Measurements from ENCODE around the gene SMIM28. TPM values are rescaled to one million over a fixed set of nuclear protein-coding genes. Genes with fewer than 3 reads are reported as not detected.
A peak's percentile ranks its signal among the peaks of the same experiment; 100 is the strongest.
"Not testable (repeated sequence)": the region's sequence is repeated elsewhere in the genome, so short reads cannot be mapped to it uniquely, and the experiment has no call there.

Gene SMIM28
- total RNA-seq, 2 donors from 2014 or later = not detected

DNA sequence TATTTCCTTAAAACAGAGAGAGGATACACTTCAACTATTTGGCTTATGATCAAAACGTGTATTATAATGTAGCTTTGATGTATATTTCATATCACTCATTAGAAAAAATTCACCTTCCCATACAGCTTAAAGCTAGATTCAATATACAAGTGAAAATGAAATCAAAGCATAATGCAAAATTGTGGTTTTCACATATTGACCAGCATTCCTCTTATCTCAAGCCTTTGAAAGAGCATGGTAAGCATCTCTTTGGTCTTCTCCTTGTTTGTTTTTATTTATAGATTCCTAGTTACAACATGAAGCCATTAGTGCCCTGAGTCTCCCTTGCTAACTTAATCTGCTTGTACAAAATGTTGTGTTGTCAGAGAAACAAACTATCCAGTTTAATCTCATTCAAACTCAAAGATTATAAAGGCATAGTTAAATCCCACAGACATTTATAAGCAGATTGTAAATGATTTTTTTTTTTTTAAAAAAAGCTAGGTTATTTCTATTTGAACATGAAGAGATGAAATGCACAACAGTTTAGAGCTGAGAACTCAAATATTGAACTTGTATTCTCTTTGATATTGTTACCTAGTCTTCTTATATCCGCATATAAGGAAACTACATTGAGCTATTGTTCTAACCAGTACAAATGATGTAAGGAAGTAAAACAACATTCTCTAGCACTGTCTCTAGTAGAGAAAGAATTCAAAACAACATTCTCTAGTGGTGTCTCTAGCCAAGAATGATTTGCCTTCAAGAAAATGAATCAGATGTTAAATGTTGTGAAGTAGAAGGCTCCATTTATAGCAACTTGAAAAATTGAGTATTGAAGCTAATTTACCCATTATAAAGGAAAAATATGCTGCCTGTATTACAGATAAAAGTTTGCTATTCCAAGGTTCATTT, 31.2 kb upstream of the SMIM28 start:
- Mint-ChIP-seq H3K9me3 (no peaks in the 10 kb centered on the region), H3K4me3 (no peak overlapping the region), H3K4me1 (ENCODE audit: low read depth) (no peaks in the 10 kb centered on the region), H3K36me3 (ENCODE audit: insufficient read depth in 2 of 2) (no peaks in the 10 kb centered on the region), H3K27ac (no peak overlapping the region), H3K27me3 (ENCODE audit: low read depth) (peaks cover 11% of the 10 kb centered on the region)
- no peak for ATAC-seq (replicated peaks in 1 of 2)
- DNase-seq = no peak

DNA sequence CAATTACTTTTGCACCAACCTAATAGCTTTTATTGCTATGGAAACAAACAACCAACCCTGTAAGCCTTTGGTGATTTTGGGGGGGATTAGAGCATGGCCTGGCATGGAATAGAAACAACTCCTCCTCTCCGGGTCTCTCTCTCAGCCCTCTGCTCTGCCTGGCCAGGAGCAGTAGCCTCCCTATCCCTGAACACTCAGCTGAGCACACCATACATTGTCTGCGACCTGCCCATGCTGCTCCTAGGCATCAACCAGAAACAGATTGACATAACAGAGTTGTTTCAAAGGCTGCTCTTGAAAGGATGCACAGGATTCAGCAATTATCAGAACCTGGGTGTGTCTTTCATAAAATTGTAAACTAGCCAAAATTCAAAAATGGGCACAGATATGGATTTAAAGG, 29.8 kb upstream of the SMIM28 start:
- no peaks in the 10 kb centered on the region for H3K4me1 Mint-ChIP-seq (ENCODE audit: low read depth)
- no peaks in the 10 kb centered on the region for H3K36me3 Mint-ChIP-seq (ENCODE audit: insufficient read depth in 2 of 2)
- peaks cover 11% of the 10 kb centered on the region for H3K27me3 Mint-ChIP-seq (ENCODE audit: low read depth)
- no peaks in the 10 kb centered on the region for H3K9me3 Mint-ChIP-seq
- DNase-seq (no peak), ATAC-seq (replicated peaks in 1 of 2) (no peak)
- H3K27ac Mint-ChIP-seq = no peak overlapping the region
- no peak overlapping the region for H3K4me3 Mint-ChIP-seq

DNA sequence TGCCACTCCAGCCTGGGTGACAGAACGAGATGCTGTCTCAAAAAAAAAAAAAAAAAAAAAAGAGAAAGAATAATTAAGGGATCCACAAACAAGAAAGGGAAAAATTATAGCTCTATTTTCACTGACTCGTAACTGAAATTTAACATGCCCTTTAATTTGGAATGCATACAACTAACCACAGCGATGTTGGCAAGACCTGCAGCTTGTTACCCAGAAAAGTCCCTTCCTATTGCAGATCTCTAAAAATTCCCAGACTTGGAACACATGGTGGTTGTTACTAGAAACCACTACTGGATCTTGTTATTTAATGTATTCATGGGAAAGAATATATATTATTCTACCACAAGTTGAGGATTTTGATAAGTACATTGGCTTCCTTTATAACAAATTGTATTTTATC, 27.8 kb upstream of the SMIM28 start:
- no peak overlapping the region for H3K4me3 Mint-ChIP-seq
- H3K27ac Mint-ChIP-seq = no peak overlapping the region
- no peak for ATAC-seq (replicated peaks in 1 of 2)
- H3K4me1 Mint-ChIP-seq (ENCODE audit: low read depth) = no peaks in the 10 kb centered on the region
- no peaks in the 10 kb centered on the region for H3K36me3 Mint-ChIP-seq (ENCODE audit: insufficient read depth in 2 of 2)
- H3K27me3 Mint-ChIP-seq (ENCODE audit: low read depth) = peaks cover 11% of the 10 kb centered on the region
- DNase-seq = no peak
- H3K9me3 Mint-ChIP-seq = no peaks in the 10 kb centered on the region

DNA sequence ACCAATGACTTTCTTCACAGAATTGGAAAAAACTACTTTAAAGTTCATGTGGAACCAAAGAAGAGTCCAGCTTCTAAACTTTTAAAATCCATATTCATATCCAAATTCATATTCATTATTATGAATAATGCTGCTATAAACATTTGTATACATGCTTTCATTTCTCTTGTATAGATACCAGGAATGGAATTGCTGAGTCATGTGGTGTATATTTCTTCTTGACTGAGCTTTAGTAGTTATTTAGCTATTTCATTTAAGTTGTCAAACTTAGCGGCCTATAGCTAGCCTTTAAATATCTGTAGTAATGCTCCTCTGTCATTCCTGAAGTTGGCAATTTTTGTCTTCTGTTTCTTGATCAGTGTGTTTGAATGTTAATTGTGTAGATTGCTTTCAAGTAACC, 19.8 kb upstream of the SMIM28 start:
- no peak overlapping the region for H3K27ac Mint-ChIP-seq
- ATAC-seq (replicated peaks in 1 of 2) (no peak), DNase-seq (no peak)
- peaks cover 10% of the 10 kb centered on the region for H3K27me3 Mint-ChIP-seq (ENCODE audit: low read depth)
- H3K9me3 Mint-ChIP-seq = peaks cover 3% of the 10 kb centered on the region in 2 donors
- no peak overlapping the region for H3K4me3 Mint-ChIP-seq
- H3K4me1 Mint-ChIP-seq (ENCODE audit: low read depth) = no peaks in the 10 kb centered on the region
- no peaks in the 10 kb centered on the region for H3K36me3 Mint-ChIP-seq (ENCODE audit: insufficient read depth in 2 of 2)

DNA sequence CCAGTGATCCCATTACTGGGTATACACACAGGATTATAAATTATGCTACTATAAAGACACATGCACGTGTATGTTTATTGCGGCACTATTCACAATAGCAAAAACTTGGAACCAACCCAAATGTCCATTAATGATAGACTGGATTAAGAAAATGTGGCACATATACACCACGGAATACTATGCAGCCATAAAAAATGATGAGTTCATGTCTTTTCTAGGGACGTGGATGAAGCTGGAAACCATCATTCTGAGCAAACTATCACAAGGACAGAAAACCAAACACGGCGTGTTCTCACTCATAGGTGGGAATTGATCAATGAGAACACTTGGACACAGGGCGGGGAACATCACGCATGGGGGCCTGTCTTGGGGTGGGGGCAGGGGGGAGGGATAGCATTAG, 9.0 kb upstream of the SMIM28 start:
- not testable (repeated sequence) for H3K9me3 Mint-ChIP-seq; H3K4me3 Mint-ChIP-seq; H3K27ac Mint-ChIP-seq; H3K4me1 Mint-ChIP-seq (ENCODE audit: low read depth); ATAC-seq (replicated peaks in 1 of 2); H3K36me3 Mint-ChIP-seq (ENCODE audit: insufficient read depth in 2 of 2); DNase-seq
- H3K27me3 Mint-ChIP-seq (ENCODE audit: low read depth) = peaks cover 27% of the 10 kb centered on the region

DNA sequence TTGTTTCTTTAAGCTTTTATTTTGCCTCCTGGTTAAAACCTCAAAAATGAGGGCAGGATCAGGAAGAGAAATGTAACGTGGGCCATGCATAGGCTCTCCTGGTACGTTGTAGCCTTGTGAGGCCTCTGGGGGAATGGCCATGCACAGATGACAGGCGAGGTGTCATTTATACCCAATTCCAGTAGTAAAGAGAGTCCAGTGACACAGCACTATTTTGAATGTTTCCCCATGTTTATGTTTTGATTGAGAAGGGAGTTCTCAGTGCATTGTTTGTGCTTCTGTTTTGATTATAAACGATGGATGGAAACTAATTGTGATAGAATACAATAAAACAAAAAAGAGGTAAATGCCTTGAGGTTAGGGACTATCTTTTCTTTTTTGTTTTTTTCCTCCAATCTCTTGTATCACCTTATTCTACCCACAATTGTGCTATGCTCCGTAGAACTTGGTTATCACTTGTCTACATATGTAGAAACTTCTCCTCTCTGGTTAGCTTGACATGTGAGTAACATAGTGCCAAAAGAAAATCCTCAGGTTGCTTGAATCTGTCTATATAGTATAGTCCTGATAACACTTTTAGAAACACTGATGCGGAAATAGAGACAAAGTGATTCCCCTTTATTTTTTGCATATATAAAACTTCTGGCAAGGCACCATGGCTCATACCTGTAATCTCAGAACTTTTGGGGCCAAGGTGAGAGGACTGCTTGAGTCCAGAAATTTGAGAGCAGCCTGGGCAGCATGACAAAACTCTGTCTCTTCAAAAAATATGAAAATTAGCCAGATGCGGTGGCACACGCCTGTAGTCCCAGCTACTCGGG, 6.9 kb upstream of the SMIM28 start:
- Mint-ChIP-seq H3K36me3 (ENCODE audit: insufficient read depth in 2 of 2) (peaks cover 0 to 2% of the 10 kb centered on the region in 2 donors), H3K27ac (no peak overlapping the region), H3K4me1 (ENCODE audit: low read depth) (no peaks in the 10 kb centered on the region), H3K4me3 (no peak overlapping the region), H3K27me3 (ENCODE audit: low read depth) (peaks cover 13% of the 10 kb centered on the region), H3K9me3 (peaks cover 1 to 4% of the 10 kb centered on the region in 2 donors)
- DNase-seq (no peak), ATAC-seq (replicated peaks in 1 of 2) (no peak)

DNA sequence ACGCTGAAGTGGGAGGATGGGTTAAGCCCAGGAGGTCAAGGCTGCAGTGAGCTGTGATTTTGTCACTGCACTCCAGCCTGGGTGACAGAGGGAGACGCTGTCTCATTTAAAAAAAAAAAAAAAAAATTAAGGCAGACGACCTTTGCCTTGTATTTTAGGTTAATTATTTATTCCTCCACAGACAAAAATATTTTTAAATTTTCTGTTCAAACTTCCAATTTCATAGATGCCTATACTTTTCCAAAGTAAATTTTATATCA, 6.3 kb upstream of the SMIM28 start:
- no peaks in the 10 kb centered on the region for H3K4me1 Mint-ChIP-seq (ENCODE audit: low read depth)
- H3K27me3 Mint-ChIP-seq (ENCODE audit: low read depth) = peaks cover 13% of the 10 kb centered on the region
- DNase-seq = no peak
- no peak overlapping the region for H3K4me3 Mint-ChIP-seq
- H3K27ac Mint-ChIP-seq = no peak overlapping the region
- H3K9me3 Mint-ChIP-seq = peaks cover 1 to 4% of the 10 kb centered on the region in 2 donors
- no peak for ATAC-seq (replicated peaks in 1 of 2)
- peaks cover 0 to 2% of the 10 kb centered on the region in 2 donors for H3K36me3 Mint-ChIP-seq (ENCODE audit: insufficient read depth in 2 of 2)

DNA sequence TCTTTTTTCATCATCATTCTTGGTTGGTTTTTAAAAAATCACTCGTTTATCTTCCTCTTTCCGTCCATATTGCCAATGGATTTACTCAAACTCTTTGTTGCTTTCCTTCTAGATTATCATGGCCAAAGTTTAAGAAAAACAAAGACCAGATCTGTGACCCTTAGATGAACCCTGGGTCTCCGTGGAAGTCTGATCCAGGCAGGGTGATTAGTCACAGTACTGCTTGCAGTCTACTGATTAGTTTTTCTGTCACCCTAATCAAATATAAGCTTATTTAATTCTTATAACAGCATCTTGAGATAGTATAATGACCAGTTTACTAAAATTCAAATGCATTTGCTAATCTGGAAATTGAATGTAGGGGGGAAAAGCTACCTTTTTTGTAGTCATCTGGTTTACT, 6.0 kb upstream of the SMIM28 start:
- H3K4me3 Mint-ChIP-seq = no peak overlapping the region
- DNase-seq = no peak
- H3K27me3 Mint-ChIP-seq (ENCODE audit: low read depth) = peaks cover 12% of the 10 kb centered on the region
- ATAC-seq (replicated peaks in 1 of 2) = no peak
- peaks cover 1 to 4% of the 10 kb centered on the region in 2 donors for H3K9me3 Mint-ChIP-seq
- no peak overlapping the region for H3K27ac Mint-ChIP-seq
- H3K36me3 Mint-ChIP-seq (ENCODE audit: insufficient read depth in 2 of 2) = peaks cover 0 to 2% of the 10 kb centered on the region in 2 donors
- H3K4me1 Mint-ChIP-seq (ENCODE audit: low read depth) = no peaks in the 10 kb centered on the region

DNA sequence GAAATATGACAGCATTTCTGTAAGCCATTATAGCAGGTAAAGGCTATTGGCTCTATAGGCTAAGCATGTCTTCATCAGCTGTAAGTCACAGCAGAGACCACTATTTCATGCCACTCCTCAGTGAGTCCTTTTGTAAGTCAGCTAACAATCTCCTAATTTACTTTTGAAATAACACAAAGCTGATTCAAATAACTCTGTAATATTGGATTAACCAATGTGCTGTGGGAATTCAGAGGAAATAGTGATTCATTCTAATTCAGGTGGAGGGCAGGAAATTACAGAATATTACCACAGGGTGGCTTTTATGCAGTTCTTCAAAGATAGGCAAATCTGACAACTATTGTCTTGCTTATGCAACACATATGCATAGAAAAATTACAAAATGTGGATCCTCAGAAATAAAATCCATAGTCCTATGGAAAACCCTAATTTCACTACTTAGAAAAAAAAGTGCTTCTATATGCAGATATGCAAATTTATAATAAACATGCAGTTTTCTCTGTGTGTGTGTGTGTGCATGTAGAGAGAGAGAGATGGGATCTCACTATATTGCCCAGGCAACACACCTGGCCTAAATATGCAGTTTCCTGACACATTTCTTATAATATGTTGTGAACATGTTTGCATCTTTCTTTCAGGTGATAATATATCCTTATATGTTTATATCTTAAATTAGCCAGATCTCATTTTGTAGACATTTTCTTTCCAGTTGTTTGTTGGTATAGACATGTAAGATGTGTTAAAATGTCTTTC, 4.8 kb upstream of the SMIM28 start:
- no peaks in the 10 kb centered on the region for H3K9me3 Mint-ChIP-seq
- DNase-seq (no peak), ATAC-seq (replicated peaks in 1 of 2) (peak in 1 of 2 donors; percentile 30)
- no peak overlapping the region for H3K27ac Mint-ChIP-seq
- no peaks in the 10 kb centered on the region for H3K4me1 Mint-ChIP-seq (ENCODE audit: low read depth)
- peaks cover under 1% of the 10 kb centered on the region for H3K27me3 Mint-ChIP-seq (ENCODE audit: low read depth)
- no peak overlapping the region for H3K4me3 Mint-ChIP-seq
- no peaks in the 10 kb centered on the region for H3K36me3 Mint-ChIP-seq (ENCODE audit: insufficient read depth in 2 of 2)

DNA sequence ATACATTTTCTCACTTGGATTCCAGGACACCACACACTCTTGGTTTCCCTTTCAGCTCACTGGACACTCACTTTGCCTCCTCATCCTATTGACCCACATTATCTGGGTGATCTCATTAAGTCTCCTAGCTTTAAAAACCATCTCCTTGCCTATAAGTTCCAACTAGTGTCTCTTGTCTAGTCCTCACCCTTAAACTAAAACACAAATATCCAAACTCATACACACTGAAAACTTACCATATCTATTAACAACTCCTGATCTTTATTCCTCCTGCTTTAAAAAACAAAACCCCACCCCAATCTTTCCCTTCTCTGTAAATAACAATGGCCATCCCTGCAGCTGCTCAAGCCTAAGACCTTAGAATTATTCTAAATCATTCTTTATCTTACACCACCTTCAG, 3.5 kb upstream of the SMIM28 start:
- H3K4me1 Mint-ChIP-seq (ENCODE audit: low read depth) = no peaks in the 10 kb centered on the region
- no peak for DNase-seq
- no peak overlapping the region for H3K4me3 Mint-ChIP-seq
- H3K9me3 Mint-ChIP-seq = no peaks in the 10 kb centered on the region
- H3K27ac Mint-ChIP-seq = no peak overlapping the region
- no peaks in the 10 kb centered on the region for H3K36me3 Mint-ChIP-seq (ENCODE audit: insufficient read depth in 2 of 2)
- ATAC-seq (replicated peaks in 1 of 2) = no peak
- H3K27me3 Mint-ChIP-seq (ENCODE audit: low read depth) = no peaks in the 10 kb centered on the region

DNA sequence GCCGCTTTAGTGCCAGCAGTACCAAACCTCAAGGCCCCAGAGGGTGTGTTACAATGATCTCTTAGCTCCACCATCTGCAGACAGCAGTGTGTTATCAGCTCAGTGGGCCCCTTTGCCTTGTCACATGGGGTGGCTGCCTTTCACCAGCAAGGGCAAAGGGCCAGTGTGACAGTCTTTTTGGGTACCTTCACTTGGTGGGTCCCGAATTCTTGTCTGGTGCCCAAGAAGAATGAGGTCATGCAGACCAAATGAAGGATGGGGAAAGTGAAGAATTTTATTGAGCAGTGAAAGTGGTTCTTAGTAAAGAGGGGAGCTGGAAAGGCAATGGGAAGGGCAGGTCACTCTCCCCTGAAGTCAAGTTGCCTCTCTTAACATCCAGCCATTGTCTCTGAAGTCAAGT, 2.9 kb upstream of the SMIM28 start:
- Mint-ChIP-seq H3K4me3 (no peak overlapping the region), H3K27me3 (ENCODE audit: low read depth) (no peaks in the 10 kb centered on the region)

DNA sequence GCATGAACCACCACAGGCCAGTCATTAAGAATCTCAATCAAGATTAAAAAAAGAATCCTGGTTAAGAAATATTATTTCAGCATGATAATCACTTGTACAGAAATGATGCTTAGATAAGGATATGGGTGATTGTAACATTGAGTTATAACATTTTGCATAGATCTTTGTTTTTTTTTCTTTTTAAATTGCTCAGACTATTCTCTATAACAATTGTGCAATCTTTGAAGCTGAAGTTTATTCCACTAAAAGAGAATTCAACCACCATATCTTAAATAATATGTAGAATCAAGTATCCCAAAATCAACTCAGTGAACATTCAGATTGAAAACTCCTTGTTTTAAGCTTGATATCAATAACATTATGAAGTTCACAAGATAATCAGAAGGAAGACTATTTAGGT, 663 bp upstream of the SMIM28 start:
- no peak for DNase-seq
- Mint-ChIP-seq H3K4me3 (no peak overlapping the region), H3K27ac (no peak overlapping the region), H3K27me3 (ENCODE audit: low read depth) (no peaks in the 10 kb centered on the region), H3K4me1 (ENCODE audit: low read depth) (no peaks in the 10 kb centered on the region), H3K36me3 (ENCODE audit: insufficient read depth in 2 of 2) (no peaks in the 10 kb centered on the region), H3K9me3 (no peaks in the 10 kb centered on the region)
- ATAC-seq (replicated peaks in 1 of 2) = no peak

More for the DNA sequence above, 2.9 kb upstream of the SMIM28 start:
- ATAC-seq (replicated peaks in 1 of 2) (no peak), DNase-seq (no peak)
- no peaks in the 10 kb centered on the region for H3K4me1 Mint-ChIP-seq (ENCODE audit: low read depth)
- no peak overlapping the region for H3K27ac Mint-ChIP-seq
- no peaks in the 10 kb centered on the region for H3K9me3 Mint-ChIP-seq
- H3K36me3 Mint-ChIP-seq (ENCODE audit: insufficient read depth in 2 of 2) = no peaks in the 10 kb centered on the region

DNA sequence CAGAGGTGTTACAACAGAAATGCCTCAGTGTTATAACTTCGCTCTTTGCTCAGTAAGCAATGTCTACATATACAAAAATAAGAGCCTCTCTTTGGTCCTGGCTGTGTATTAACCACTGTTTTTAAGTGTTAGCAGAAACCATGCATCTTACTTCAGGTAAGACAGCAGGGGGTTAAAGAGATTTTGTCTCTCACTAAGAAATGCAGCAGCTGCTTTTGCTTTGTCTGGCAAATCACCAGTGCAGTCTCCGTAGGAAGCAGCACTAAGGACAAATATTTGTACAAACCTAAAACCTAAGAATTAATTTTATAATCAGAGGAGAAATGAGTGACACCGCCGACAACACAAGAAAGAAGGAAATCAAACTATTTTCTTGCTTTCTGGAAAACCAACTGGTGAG, 758 bp downstream of the SMIM28 start:
- no peak for ATAC-seq (replicated peaks in 1 of 2)

More for the DNA sequence above, 758 bp downstream of the SMIM28 start:
- H3K4me3 Mint-ChIP-seq = no peak overlapping the region
- no peak overlapping the region for H3K27ac Mint-ChIP-seq
- no peaks in the 10 kb centered on the region for H3K36me3 Mint-ChIP-seq (ENCODE audit: insufficient read depth in 2 of 2)
- H3K27me3 Mint-ChIP-seq (ENCODE audit: low read depth) = no peaks in the 10 kb centered on the region
- no peaks in the 10 kb centered on the region for H3K9me3 Mint-ChIP-seq
- no peak for DNase-seq
- H3K4me1 Mint-ChIP-seq (ENCODE audit: low read depth) = no peaks in the 10 kb centered on the region

Data from activated T-cell treated with anti-CD3 and anti-CD28 coated beads, Interleukin-2, amount 50 U/mL, for 72 hours (primary cell).